Rectal smooth muscle tissue (tissue), 1 donor: ENCODE results near the gene ANAPC2.
A peak's percentile ranks its signal among the peaks of the same experiment; 100 is the strongest.

ENCODE experiments used
- H3K27ac ChIP-seq: one replicate; pipeline ENCODE4 v1.7.0; 2013; ENCODE audit warnings: low read depth, low read length, inconsistent platforms
- H3K27me3 ChIP-seq: one replicate; pipeline ENCODE4 v1.7.0; 2013; ENCODE audit warnings: low read length; ENCODE audit not compliant: control insufficient read depth, insufficient read depth
- H3K36me3 ChIP-seq: one replicate; pipeline ENCODE4 v1.7.0; 2013; ENCODE audit warnings: low read length; ENCODE audit not compliant: control insufficient read depth, insufficient read depth
- H3K4me1 ChIP-seq: one replicate; pipeline ENCODE4 v1.7.0; 2013; ENCODE audit warnings: low read length; ENCODE audit not compliant: control insufficient read depth, insufficient read depth
- H3K4me3 ChIP-seq: one replicate; pipeline ENCODE4 v1.7.0; 2013; ENCODE audit warnings: low read length
- H3K9ac ChIP-seq: one replicate; pipeline ENCODE4 v1.7.0; 2013; ENCODE audit warnings: low read length

ANAPC2 gene

GRCh38 chr9:137224830-137225694 lies 36.7 kb upstream of the ANAPC2 start, which contains the start of gene CYSRT1:
CYSRT1 (plus strand) TSS chr9:137225174; CDS start chr9:137225622, 448 bp downstream.
- Histone ChIP-seq H3K36me3 (no peaks in the 10 kb centered on the region), H3K9ac (peak within 1 kb of the TSS; percentile 97), H3K4me3 (peak within 1 kb of the TSS; percentile 70), H3K4me1 (peaks cover 8% of the 10 kb centered on the region), H3K27ac (peak within 1 kb of the TSS; percentile 91), H3K27me3 (peaks cover 16% of the 10 kb centered on the region)

DNA sequence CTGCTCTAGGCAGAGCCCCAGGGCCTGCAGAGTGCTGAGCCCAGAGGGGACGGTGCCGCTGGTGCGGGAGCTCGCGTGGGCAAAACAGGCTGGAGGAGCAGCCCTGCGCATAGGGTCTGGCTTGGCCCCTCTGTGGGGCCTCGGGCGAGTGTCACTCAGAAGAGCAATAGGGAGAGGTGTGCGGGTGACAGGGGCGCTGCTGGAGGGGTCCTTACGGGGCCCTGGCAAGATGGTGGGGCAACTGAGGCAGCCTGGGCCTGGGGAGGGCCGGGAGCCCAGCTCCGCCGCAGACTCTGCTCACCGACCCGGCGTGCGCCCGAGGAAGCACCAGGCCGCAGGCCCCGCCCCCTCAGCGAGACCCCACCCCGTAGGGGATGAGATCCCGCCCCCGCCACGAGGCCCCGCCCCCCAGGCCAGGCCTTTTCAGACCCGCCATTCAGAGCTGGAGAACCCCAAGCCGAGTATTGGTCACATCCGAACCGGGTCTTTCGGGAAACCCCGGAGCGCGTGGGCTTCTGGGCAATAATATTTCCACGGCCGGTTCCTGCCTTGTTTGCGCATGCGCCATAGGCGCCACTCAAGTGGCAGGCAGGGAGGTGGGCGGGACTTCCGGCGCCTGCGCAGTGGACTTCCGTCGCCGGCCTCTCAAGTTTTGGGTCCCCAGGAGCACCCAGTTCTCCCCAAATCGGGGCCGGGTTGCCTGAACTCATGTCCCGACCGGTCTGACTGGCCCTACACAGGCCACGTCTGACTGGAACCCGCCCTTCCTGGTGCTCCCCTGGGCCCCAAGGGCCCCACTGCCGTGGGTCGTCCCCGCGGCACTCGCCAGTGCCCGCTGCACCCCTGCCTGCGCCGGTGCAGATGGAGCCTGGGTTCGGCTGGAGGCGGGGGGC lies 35.0 kb upstream of the ANAPC2 start:
- Histone ChIP-seq H3K4me1 (peaks cover 8% of the 10 kb centered on the region), H3K9ac (peak overlapping the region; percentile 97), H3K27ac (peak overlapping the region; percentile 91)

GRCh38 chr9:137222190-137223077 lies 34.1 kb upstream of the ANAPC2 start, which contains the start of gene RNF208:
RNF208 (minus strand) TSS chr9:137222240; CDS start chr9:137221212, 1,028 bp downstream.
- peaks cover 8% of the 10 kb centered on the region for H3K4me1 ChIP-seq

More for the DNA sequence above, 35.0 kb upstream of the ANAPC2 start:
- no peaks in the 10 kb centered on the region for H3K36me3 ChIP-seq
- peaks cover under 1% of the 10 kb centered on the region for H3K27me3 ChIP-seq
- peak overlapping the region; percentile 71 for H3K4me3 ChIP-seq

GRCh38 chr9:137221506-137222111 lies 33.2 kb upstream of the ANAPC2 start:
- no peaks in the 10 kb centered on the region for H3K27me3 ChIP-seq
- H3K4me1 ChIP-seq: peaks cover 8% of the 10 kb centered on the region
- H3K9ac ChIP-seq: no peak overlapping the region
- peak overlapping the region; percentile 13 for H3K4me3 ChIP-seq
- no peak overlapping the region for H3K27ac ChIP-seq
- H3K36me3 ChIP-seq: no peaks in the 10 kb centered on the region

More at GRCh38 chr9:137222190-137223077, 34.1 kb upstream of the ANAPC2 start, which contains the start of gene RNF208:
- H3K9ac ChIP-seq: peak within 1 kb of the TSS; percentile 57
- peak within 1 kb of the TSS; percentile 91 for H3K27ac ChIP-seq
- no peaks in the 10 kb centered on the region for H3K27me3 ChIP-seq
- no peaks in the 10 kb centered on the region for H3K36me3 ChIP-seq
- peak within 1 kb of the TSS; percentile 71 for H3K4me3 ChIP-seq

- peaks cover 1% of the 10 kb centered on the region for H3K36me3 ChIP-seq
- H3K4me1 ChIP-seq: peaks cover 8% of the 10 kb centered on the region
- H3K27me3 ChIP-seq: no peaks in the 10 kb centered on the region
- H3K4me3 ChIP-seq: no peak overlapping the region
- H3K9ac ChIP-seq: no peak overlapping the region
- H3K27ac ChIP-seq: no peak overlapping the region
Measured at GRCh38 chr9:137221095-137221505, 32.7 kb upstream of the ANAPC2 start.

DNA sequence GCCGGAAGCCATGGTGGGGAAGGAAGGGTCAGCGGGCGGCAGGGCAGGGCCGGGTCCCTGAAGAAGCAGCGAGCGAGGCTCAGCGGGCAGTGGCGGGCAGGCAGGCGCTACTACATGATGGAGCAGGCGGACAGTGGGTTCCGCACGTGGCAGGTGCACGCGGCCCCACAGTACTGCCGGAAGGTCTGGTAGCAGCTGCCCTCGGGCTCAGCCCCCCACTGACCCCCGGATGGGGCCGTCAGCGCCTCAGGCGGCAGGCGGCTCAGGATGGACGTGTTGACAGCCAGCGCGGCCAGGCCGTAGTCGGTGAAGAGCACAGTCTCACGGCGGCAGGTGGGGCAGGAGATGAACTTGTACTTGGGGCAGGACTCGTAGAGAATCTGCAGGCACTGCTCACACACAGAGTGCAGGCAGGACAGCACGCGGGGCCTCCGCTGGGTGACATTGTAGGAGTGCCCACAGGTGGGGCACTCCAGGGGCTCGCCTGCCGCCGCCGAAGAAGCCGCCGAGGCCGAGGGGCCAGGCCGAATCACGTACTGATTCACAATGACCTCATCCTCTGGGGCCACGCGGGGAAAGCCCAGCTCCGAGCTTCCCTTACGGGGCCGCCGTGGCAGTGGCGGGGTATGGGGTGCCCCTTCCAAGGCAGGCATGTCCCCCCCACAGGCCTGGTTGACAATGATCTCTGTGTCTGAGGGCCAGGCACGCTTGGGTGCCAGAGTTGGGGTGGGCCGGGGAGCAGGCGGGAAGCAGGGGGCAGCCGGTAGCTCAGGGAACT lies 32.1 kb upstream of the ANAPC2 start:
- Histone ChIP-seq H3K27ac (no peak overlapping the region), H3K4me1 (peaks cover 8% of the 10 kb centered on the region), H3K9ac (no peak overlapping the region), H3K27me3 (no peaks in the 10 kb centered on the region), H3K4me3 (no peak overlapping the region), H3K36me3 (peaks cover 2% of the 10 kb centered on the region)

DNA sequence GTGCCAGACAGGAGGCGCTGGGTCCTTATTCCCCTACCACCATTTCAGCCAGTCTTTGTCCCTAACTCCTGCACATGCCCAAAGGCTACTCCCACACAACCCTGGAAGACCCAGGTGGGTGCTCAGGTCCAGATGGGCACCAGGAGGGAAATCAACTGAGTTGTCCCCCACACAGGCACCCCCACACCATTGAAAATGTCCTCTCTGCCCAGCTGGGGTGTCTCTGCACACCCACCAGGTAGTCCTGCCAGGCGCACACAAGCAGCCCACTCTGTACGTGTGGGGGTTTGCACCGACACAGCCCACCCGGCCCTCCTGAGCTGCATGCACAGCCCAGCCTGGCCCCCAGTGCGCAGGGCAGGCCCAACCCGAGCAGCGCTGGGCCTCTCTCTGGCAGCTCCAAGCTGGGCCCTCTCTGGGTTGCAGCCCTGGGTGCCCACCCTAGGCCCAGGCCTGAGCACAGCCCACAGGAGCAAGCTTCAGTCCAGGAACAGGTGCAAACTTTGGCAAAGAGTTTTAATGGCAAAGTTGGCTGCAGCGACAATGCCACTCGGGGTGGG lies 31.5 kb upstream of the ANAPC2 start:
- Histone ChIP-seq H3K4me3 (no peak overlapping the region), H3K4me1 (peaks cover 8% of the 10 kb centered on the region), H3K27ac (no peak overlapping the region)

GRCh38 chr9:137218754-137219271 lies 30.5 kb upstream of the ANAPC2 start:
- Histone ChIP-seq H3K4me1 (peaks cover 6% of the 10 kb centered on the region), H3K36me3 (peaks cover 2% of the 10 kb centered on the region), H3K9ac (no peak overlapping the region), H3K4me3 (no peak overlapping the region), H3K27me3 (no peaks in the 10 kb centered on the region), H3K27ac (no peak overlapping the region)

More for the DNA sequence above, 31.5 kb upstream of the ANAPC2 start:
- Histone ChIP-seq H3K9ac (no peak overlapping the region), H3K36me3 (peaks cover 2% of the 10 kb centered on the region), H3K27me3 (no peaks in the 10 kb centered on the region)

DNA sequence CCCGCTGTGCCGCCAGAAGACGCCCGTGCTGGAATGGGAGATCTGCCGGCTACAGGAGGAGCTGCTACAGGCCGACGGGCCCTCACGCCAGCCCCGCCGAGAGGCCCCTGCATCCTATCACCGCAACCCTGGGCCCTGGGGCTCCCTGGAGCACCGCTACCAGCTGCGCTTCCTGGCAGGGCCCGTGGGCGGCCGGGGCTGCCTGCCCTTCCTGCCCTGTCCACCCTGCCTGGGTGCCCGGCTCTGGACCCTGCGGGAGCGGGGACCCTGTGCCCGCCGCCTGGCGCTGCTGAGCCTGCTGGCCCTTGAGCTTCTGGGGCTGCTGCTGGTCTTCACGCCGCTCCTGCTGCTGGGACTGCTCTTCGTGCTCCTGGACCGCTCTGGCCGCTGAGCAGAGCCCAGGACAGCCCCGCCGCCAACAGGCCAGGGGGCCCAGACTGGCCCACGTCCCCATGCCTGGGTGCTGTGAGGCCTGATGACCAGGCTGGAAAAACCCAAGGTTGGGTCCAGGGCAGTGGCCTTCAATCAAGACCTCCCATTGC lies 29.9 kb upstream of the ANAPC2 start:
- H3K27ac ChIP-seq: no peak overlapping the region
- H3K9ac ChIP-seq: no peak overlapping the region
- peaks cover 6% of the 10 kb centered on the region for H3K4me1 ChIP-seq
- peak overlapping the region; percentile 48 for H3K4me3 ChIP-seq
- H3K36me3 ChIP-seq: peaks cover 2% of the 10 kb centered on the region
- H3K27me3 ChIP-seq: no peaks in the 10 kb centered on the region
